Activated naive CD8-positive, alpha-beta T cell treated with anti-CD3 and anti-CD28 coated beads for 36 hours (primary cell): ENCODE data around the gene SERAC1. TPM values are rescaled to one million over a fixed set of nuclear protein-coding genes. Genes with fewer than 3 reads are reported as not detected.
"Not testable (repeated sequence)": the region's sequence is repeated elsewhere in the genome, so short reads cannot be mapped to it uniquely, and the experiment has no call there.

ENCODE experiments used
- DNase-seq: peaks from one replicate; pipeline ENCODE4 v3.0.0; 2021
- H3K27ac Mint-ChIP-seq: one replicate; pipeline ENCODE4 v1.8.0; 2022; ENCODE audit warnings: mild to moderate bottlenecking, moderate library complexity, mixed read lengths
- H3K27me3 Mint-ChIP-seq: one replicate; pipeline ENCODE4 v1.8.0; 2022; ENCODE audit warnings: mild to moderate bottlenecking, mixed read lengths
- H3K36me3 Mint-ChIP-seq: one replicate; pipeline ENCODE4 v1.8.0; 2021; ENCODE audit warnings: mild to moderate bottlenecking, mixed read lengths
- H3K4me1 Mint-ChIP-seq: one replicate; pipeline ENCODE4 v1.8.0; 2021; ENCODE audit warnings: mixed read lengths
- H3K4me3 Mint-ChIP-seq: one replicate; pipeline ENCODE4 v1.8.0; 2022; ENCODE audit warnings: mild to moderate bottlenecking, moderate library complexity, mixed read lengths
- H3K9me3 Mint-ChIP-seq: one replicate; pipeline ENCODE4 v1.8.0; 2022; ENCODE audit warnings: mixed read lengths
- total RNA-seq, 2 experiments: library from RNA; stranded (reverse); gene quantifications; one replicate each; pipeline ENCODE4 v1.2.3, GENCODE V29; 2021

Gene SERAC1
- total RNA-seq, 2 experiments from 2014 or later: 2.8 to 4.1 TPM

GRCh38 chr6:158158748-158159147 is 9.3 kb downstream of the SERAC1 start:
- DNase-seq: no peak
- no peak overlapping the region for H3K4me3 Mint-ChIP-seq
- peaks cover 9% of the 10 kb centered on the region for H3K4me1 Mint-ChIP-seq
- H3K36me3 Mint-ChIP-seq: no peaks in the 10 kb centered on the region
- H3K9me3 Mint-ChIP-seq: no peaks in the 10 kb centered on the region
- no peaks in the 10 kb centered on the region for H3K27me3 Mint-ChIP-seq
- H3K27ac Mint-ChIP-seq: no peak overlapping the region

DNA sequence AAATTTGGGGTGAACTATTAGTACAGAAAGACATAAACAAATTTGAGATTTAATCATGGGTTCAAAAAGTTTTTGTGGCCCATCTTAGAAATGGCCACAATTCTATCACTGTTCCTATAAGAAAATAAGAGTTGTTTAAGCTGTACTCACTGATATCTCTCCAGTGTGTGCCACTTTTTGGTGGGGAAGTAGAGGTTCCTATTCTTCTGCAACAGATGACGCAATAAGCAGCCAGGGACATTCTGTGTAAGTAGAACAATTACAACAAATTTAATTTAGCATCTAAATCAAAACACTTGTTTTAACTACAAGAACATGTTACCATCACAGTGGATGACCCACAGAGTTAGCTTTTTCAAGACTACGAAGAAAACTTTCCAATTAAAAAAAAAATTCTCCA is 9.9 kb downstream of the SERAC1 start:
- Mint-ChIP-seq H3K4me3 (no peak overlapping the region), H3K27ac (no peak overlapping the region), H3K36me3 (no peaks in the 10 kb centered on the region), H3K27me3 (no peaks in the 10 kb centered on the region), H3K4me1 (peaks cover 9% of the 10 kb centered on the region), H3K9me3 (no peaks in the 10 kb centered on the region)
- no peak for DNase-seq

DNA sequence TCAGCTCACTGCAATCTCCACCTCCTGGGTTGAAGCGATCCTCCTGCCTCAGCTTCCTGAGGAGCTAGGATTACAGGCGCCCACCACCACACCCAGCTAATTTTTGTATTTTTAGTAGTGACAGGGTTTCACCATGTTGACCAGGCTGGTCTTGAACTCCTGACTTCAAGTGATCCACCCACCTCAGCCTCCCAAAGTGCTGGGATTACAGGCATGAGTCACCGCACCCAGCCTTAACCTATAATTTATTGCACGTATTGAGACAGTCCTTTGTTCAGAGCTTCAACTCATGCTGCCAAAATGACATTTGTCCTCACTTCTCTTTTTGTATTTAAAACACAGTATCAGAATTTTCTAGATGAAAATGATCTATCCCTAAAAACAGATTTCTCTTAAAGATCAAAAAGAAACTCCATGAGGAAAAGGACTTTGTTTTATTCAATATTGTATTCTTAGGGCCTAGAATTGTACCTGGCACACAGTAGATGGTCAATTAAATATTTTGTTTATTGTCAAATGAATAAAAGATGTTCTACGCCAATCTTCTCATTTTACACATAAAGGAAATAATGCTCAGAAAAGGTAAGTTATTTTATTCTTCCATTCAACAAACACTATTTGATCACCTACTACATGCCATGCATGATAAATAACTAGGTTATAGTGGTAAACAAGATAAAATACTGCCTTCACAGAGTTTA is 10.8 kb downstream of the SERAC1 start:
- no peak for DNase-seq
- H3K27ac Mint-ChIP-seq: no peak overlapping the region
- peaks cover 7% of the 10 kb centered on the region for H3K4me1 Mint-ChIP-seq
- H3K27me3 Mint-ChIP-seq: no peaks in the 10 kb centered on the region
- H3K36me3 Mint-ChIP-seq: no peaks in the 10 kb centered on the region
- no peak overlapping the region for H3K4me3 Mint-ChIP-seq
- no peaks in the 10 kb centered on the region for H3K9me3 Mint-ChIP-seq

DNA sequence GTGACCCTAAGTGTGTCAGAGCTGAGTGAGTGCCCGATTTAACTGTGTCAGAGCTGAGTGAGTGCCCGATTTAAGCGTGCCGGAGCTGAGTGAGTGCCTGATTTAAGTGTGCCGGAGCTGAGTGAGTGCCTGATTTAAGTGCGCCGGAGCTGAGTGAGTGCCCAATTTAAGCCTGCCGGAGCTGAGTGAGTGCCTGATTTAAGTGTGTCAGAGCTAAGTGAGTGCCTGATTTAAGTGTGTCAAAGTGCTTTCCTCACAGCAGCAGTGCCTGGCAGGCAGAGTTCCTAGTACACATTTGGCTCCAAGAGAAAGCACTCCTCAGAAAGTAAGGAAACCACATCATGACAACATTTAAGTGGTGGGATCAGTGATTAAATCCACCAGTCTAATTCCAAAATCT is 13.2 kb downstream of the SERAC1 start:
- no peaks in the 10 kb centered on the region for H3K27me3 Mint-ChIP-seq
- H3K27ac Mint-ChIP-seq: no peak overlapping the region
- H3K36me3 Mint-ChIP-seq: no peaks in the 10 kb centered on the region
- no peak overlapping the region for H3K4me3 Mint-ChIP-seq
- no peaks in the 10 kb centered on the region for H3K4me1 Mint-ChIP-seq
- DNase-seq: no peak
- H3K9me3 Mint-ChIP-seq: no peaks in the 10 kb centered on the region

GRCh38 chr6:158153576-158153975 is 14.5 kb downstream of the SERAC1 start:
- Mint-ChIP-seq H3K27me3 (no peaks in the 10 kb centered on the region), H3K27ac (no peak overlapping the region), H3K4me1 (no peaks in the 10 kb centered on the region), H3K9me3 (no peaks in the 10 kb centered on the region), H3K4me3 (no peak overlapping the region), H3K36me3 (peaks cover 3% of the 10 kb centered on the region)
- no peak for DNase-seq

- Mint-ChIP-seq H3K4me3 (no peak overlapping the region), H3K4me1 (no peaks in the 10 kb centered on the region), H3K9me3 (no peaks in the 10 kb centered on the region), H3K36me3 (peaks cover 3% of the 10 kb centered on the region), H3K27me3 (no peaks in the 10 kb centered on the region), H3K27ac (no peak overlapping the region)
- no peak for DNase-seq
These were observed 15.4 kb downstream of the SERAC1 start for GRCh38 chr6:158152659-158153058.

- not testable (repeated sequence) for H3K36me3 Mint-ChIP-seq, H3K27ac Mint-ChIP-seq, DNase-seq, H3K4me1 Mint-ChIP-seq, H3K27me3 Mint-ChIP-seq, H3K4me3 Mint-ChIP-seq, H3K9me3 Mint-ChIP-seq
These were observed 16.0 kb downstream of the SERAC1 start for GRCh38 chr6:158152025-158152424.

DNA sequence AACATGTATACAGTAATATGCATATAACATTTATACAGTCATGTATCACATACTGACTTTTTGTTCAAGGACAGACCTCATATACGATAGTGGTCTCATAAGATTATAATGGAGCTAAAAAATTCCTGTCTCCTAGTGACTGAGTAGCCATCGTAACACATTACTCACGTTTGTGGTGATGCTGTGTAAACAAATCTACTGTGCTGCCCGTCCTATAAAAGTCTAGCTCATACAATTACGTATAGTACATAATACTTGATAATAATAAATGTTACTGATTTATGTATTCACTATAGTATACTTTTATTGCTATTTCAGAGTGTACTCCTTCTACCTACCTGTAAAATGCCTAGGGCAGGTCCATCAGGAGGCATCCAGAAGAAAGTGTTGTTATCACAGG is 17.4 kb downstream of the SERAC1 start:
- DNase-seq: no peak
- no peak overlapping the region for H3K4me3 Mint-ChIP-seq
- peaks cover 5% of the 10 kb centered on the region for H3K36me3 Mint-ChIP-seq
- H3K27ac Mint-ChIP-seq: no peak overlapping the region
- no peaks in the 10 kb centered on the region for H3K27me3 Mint-ChIP-seq
- no peaks in the 10 kb centered on the region for H3K9me3 Mint-ChIP-seq
- H3K4me1 Mint-ChIP-seq: no peaks in the 10 kb centered on the region

DNA sequence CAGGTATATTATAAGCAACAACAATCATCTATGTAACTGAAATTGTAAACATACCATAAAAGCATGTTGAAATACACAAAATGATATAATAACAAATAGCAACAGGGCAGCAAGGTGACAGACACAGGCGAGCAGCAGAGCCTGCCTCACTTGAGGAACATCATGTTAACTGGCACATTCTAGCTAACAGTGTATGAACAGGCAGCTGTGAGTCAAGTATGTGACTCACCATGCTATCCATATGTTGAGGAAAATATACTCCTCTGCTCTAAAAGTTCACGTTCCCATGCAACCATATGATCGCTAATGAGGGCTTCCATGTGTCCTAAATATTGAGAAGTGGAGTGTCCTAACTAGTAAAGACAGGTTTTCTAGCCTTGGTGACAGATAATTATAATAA is 18.4 kb downstream of the SERAC1 start:
- Mint-ChIP-seq H3K9me3 (no peaks in the 10 kb centered on the region), H3K36me3 (peaks cover 5% of the 10 kb centered on the region), H3K4me1 (no peaks in the 10 kb centered on the region), H3K4me3 (no peak overlapping the region), H3K27me3 (no peaks in the 10 kb centered on the region), H3K27ac (no peak overlapping the region)
- no peak for DNase-seq

- Mint-ChIP-seq H3K36me3 (peaks cover 17% of the 10 kb centered on the region), H3K27me3 (no peaks in the 10 kb centered on the region), H3K27ac (no peak overlapping the region), H3K4me1 (no peaks in the 10 kb centered on the region), H3K9me3 (no peaks in the 10 kb centered on the region), H3K4me3 (no peak overlapping the region)
- DNase-seq: no peak
These were observed 24.4 kb downstream of the SERAC1 start for GRCh38 chr6:158143700-158144099.

- H3K36me3 Mint-ChIP-seq: peaks cover 17% of the 10 kb centered on the region
- DNase-seq: no peak
- H3K4me3 Mint-ChIP-seq: no peak overlapping the region
- no peaks in the 10 kb centered on the region for H3K27me3 Mint-ChIP-seq
- H3K9me3 Mint-ChIP-seq: no peaks in the 10 kb centered on the region
- no peaks in the 10 kb centered on the region for H3K4me1 Mint-ChIP-seq
- H3K27ac Mint-ChIP-seq: no peak overlapping the region
These were observed 25.3 kb downstream of the SERAC1 start for GRCh38 chr6:158142789-158143188.

- Mint-ChIP-seq H3K4me3 (no peak overlapping the region), H3K27ac (no peak overlapping the region), H3K36me3 (no peaks in the 10 kb centered on the region), H3K27me3 (no peaks in the 10 kb centered on the region), H3K4me1 (no peaks in the 10 kb centered on the region), H3K9me3 (no peaks in the 10 kb centered on the region)
- peak; percentile 6 for DNase-seq
These were observed 36.1 kb downstream of the SERAC1 start for GRCh38 chr6:158131926-158132325.

- Mint-ChIP-seq H3K9me3 (no peaks in the 10 kb centered on the region), H3K36me3 (peaks cover 7% of the 10 kb centered on the region), H3K27me3 (no peaks in the 10 kb centered on the region), H3K27ac (no peak overlapping the region), H3K4me3 (no peak overlapping the region), H3K4me1 (no peaks in the 10 kb centered on the region)
- no peak for DNase-seq
These were observed 42.8 kb downstream of the SERAC1 start for GRCh38 chr6:158125271-158125670.

DNA sequence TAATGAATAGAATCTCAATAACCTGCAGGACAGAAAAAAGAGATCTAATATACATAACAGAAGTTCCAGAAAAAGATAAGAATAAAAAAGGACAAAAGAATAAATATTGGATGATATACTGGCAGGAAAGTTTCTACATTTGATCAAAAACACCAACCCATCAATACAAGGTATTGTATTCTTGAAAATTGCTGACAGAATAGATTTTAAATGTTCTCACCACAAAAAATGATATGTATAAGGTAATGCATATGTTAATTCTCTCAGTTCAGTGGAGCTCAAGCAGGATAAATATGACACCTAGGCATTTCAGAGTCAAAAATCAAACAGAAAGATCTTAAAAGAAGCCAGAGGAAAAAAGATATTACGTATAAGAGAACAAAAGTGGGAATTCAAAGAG is 43.8 kb downstream of the SERAC1 start:
- H3K9me3 Mint-ChIP-seq: no peaks in the 10 kb centered on the region
- DNase-seq: no peak
- no peak overlapping the region for H3K4me3 Mint-ChIP-seq
- H3K27me3 Mint-ChIP-seq: no peaks in the 10 kb centered on the region
- no peak overlapping the region for H3K27ac Mint-ChIP-seq
- H3K4me1 Mint-ChIP-seq: no peaks in the 10 kb centered on the region
- H3K36me3 Mint-ChIP-seq: peaks cover 7% of the 10 kb centered on the region

- Mint-ChIP-seq H3K4me1 (no peaks in the 10 kb centered on the region), H3K4me3 (no peak overlapping the region), H3K9me3 (no peaks in the 10 kb centered on the region), H3K27ac (no peak overlapping the region), H3K36me3 (peaks cover 9% of the 10 kb centered on the region), H3K27me3 (no peaks in the 10 kb centered on the region)
- DNase-seq: no peak
These were observed 46.0 kb downstream of the SERAC1 start for GRCh38 chr6:158122048-158122447.

- no peak for DNase-seq
- H3K27ac Mint-ChIP-seq: no peak overlapping the region
- no peak overlapping the region for H3K4me3 Mint-ChIP-seq
- no peaks in the 10 kb centered on the region for H3K27me3 Mint-ChIP-seq
- no peaks in the 10 kb centered on the region for H3K4me1 Mint-ChIP-seq
- H3K9me3 Mint-ChIP-seq: no peaks in the 10 kb centered on the region
- peaks cover 9% of the 10 kb centered on the region for H3K36me3 Mint-ChIP-seq
These were observed 46.7 kb downstream of the SERAC1 start for GRCh38 chr6:158121335-158121734.
